GM15510 (cell line): ENCODE measurements around the gene TPD52L1.

Source experiments
- POLR2A ChIP-seq: IDR thresholded peaks from 3 replicates; pipeline ENCODE4 v1.6.1; 2011; ENCODE audit warnings: borderline replicate concordance; ENCODE audit not compliant: insufficient read length; ENCODE audit errors: extremely low read depth

The TPD52L1 gene

GRCh38 chr6:125165256-125165655, 11.7 kb downstream of the TPD52L1 start:
- no peak for TF ChIP-seq POLR2A

GRCh38 chr6:125165776-125166175, 12.2 kb downstream of the TPD52L1 start:
- TF ChIP-seq POLR2A: no peak

- no peak for TF ChIP-seq POLR2A
Observed at GRCh38 chr6:125166711-125167110, 13.1 kb downstream of the TPD52L1 start.

- no peak for TF ChIP-seq POLR2A
Observed at GRCh38 chr6:125167579-125167978, 14.0 kb downstream of the TPD52L1 start.

GRCh38 chr6:125169058-125169457, 15.5 kb downstream of the TPD52L1 start:
- no peak for TF ChIP-seq POLR2A

GRCh38 chr6:125169522-125169921, 15.9 kb downstream of the TPD52L1 start:
- no peak for TF ChIP-seq POLR2A

GRCh38 chr6:125170376-125170775, 16.8 kb downstream of the TPD52L1 start:
- no peak for TF ChIP-seq POLR2A

- TF ChIP-seq POLR2A: no peak
Observed at GRCh38 chr6:125173341-125174095, 19.9 kb downstream of the TPD52L1 start.

- no peak for TF ChIP-seq POLR2A
Observed at GRCh38 chr6:125174626-125175025, 21.1 kb downstream of the TPD52L1 start.

- TF ChIP-seq POLR2A: no peak
Observed at GRCh38 chr6:125175466-125176048, 22.0 kb downstream of the TPD52L1 start.

- TF ChIP-seq POLR2A: no peak
Observed at GRCh38 chr6:125182237-125183008, 28.9 kb downstream of the TPD52L1 start.

GRCh38 chr6:125183391-125183790, 29.8 kb downstream of the TPD52L1 start:
- no peak for TF ChIP-seq POLR2A

- no peak for TF ChIP-seq POLR2A
Observed at GRCh38 chr6:125188037-125188436, 34.5 kb downstream of the TPD52L1 start.

- TF ChIP-seq POLR2A: no peak
Observed at GRCh38 chr6:125188594-125189203, 35.1 kb downstream of the TPD52L1 start.

GRCh38 chr6:125189494-125189893, 35.9 kb downstream of the TPD52L1 start:
- no peak for TF ChIP-seq POLR2A
